Neural cell (in vitro differentiated cells): ENCODE data around the gene GNRH2. TPM values are rescaled to one million over a fixed set of nuclear protein-coding genes. Genes with fewer than 3 reads are reported as not detected.
"Not testable (repeated sequence)": the region's sequence is repeated elsewhere in the genome, so short reads cannot be mapped to it uniquely, and the experiment has no call there.

Experiments
- H2AFZ ChIP-seq: fragments of 200-600, 300-800 bp; sonication (generic), shearing (Covaris generic); 2 replicates; pipeline ENCODE4 v1.6.0; 2014; ENCODE audit warnings: low read depth, mild to moderate bottlenecking, antibody characterized with exemption, low read length, moderate library complexity
- H3F3A ChIP-seq: fragments of 200-600 bp; shearing (Covaris generic); 2 replicates; pipeline ENCODE4 v1.6.1; 2016; ENCODE audit warnings: mild to moderate bottlenecking, moderate library complexity, mixed read lengths, antibody characterized with exemption, low read length; ENCODE audit not compliant: insufficient read depth, poor library complexity, severe bottlenecking
- H3K27ac ChIP-seq: fragments of 200-600, 300-800 bp; sonication (generic), shearing (Covaris generic); 2 replicates; pipeline ENCODE4 v1.5.1; 2014; ENCODE audit warnings: mild to moderate bottlenecking, low read length, moderate library complexity
- H3K27me3 ChIP-seq: fragments of 300-800, 200-600 bp; sonication (generic), shearing (Covaris generic); 2 replicates; pipeline ENCODE4 v1.6.0; 2014; ENCODE audit warnings: mild to moderate bottlenecking, low read depth, low read length, moderate library complexity; ENCODE audit not compliant: insufficient read depth
- H3K36me3 ChIP-seq: fragments of 300-800, 200-600 bp; sonication (generic), shearing (Covaris generic); 2 replicates; pipeline ENCODE4 v1.5.1; 2014; ENCODE audit warnings: mild to moderate bottlenecking, antibody characterized with exemption, low read length, moderate library complexity; ENCODE audit not compliant: insufficient read depth
- H3K4me2 ChIP-seq: fragments of 300-800, 200-600 bp; sonication (generic), shearing (Covaris generic); 2 replicates; pipeline ENCODE4 v1.6.0; 2014; ENCODE audit warnings: mild to moderate bottlenecking, low read length
- H3K4me3 ChIP-seq: fragments of 300-800, 200-600 bp; sonication (generic), shearing (Covaris generic); 2 replicates; pipeline ENCODE4 v1.5.1; 2014; ENCODE audit warnings: mild to moderate bottlenecking, low read length, moderate library complexity
- H3K79me2 ChIP-seq: fragments of 200-600 bp; shearing (Covaris generic); replicated peaks from 2 replicates; pipeline ENCODE4 v1.6.0; 2014; ENCODE audit warnings: mild to moderate bottlenecking, low read length, moderate library complexity; ENCODE audit not compliant: insufficient read depth
- H3K9ac ChIP-seq: fragments of 300-800, 200-600 bp; sonication (generic), shearing (Covaris generic); 2 replicates; pipeline ENCODE4 v1.6.1; 2016; ENCODE audit warnings: mild to moderate bottlenecking, low read length, mixed read lengths
- H3K9me2 ChIP-seq: fragments of 200-600 bp; shearing (Covaris generic); 2 replicates; pipeline ENCODE4 v1.6.1; 2016; ENCODE audit warnings: mild to moderate bottlenecking, low read length, mixed read lengths; ENCODE audit not compliant: insufficient read depth
- H3K9me3 ChIP-seq: fragments of 200-600, 300-800 bp; sonication (generic), shearing (Covaris generic); 2 replicates; pipeline ENCODE4 v1.6.1; 2016; ENCODE audit warnings: mild to moderate bottlenecking, mixed run types, low read length, moderate library complexity, mixed read lengths
- H4K20me1 ChIP-seq: fragments of 200-600 bp; shearing (Covaris generic); 2 replicates; pipeline ENCODE4 v1.6.1; 2016; ENCODE audit warnings: mild to moderate bottlenecking, mixed run types; ENCODE audit not compliant: insufficient read depth
- EP300 ChIP-seq: fragments of 450-650 bp; conservative IDR thresholded peaks from 2 replicates; pipeline ENCODE4 v1.6.1; 2014; ENCODE audit warnings: antibody characterized with exemption, mild to moderate bottlenecking, moderate library complexity; ENCODE audit not compliant: poor library complexity, severe bottlenecking
- EZH2 ChIP-seq: fragments of 200-600, 300-800 bp; shearing (Covaris generic), sonication (generic); IDR thresholded peaks from 2 replicates; pipeline ENCODE4 v1.6.1; 2014; ENCODE audit warnings: antibody characterized with exemption, low read length, borderline replicate concordance, mild to moderate bottlenecking; ENCODE audit not compliant: insufficient read depth, poor library complexity, severe bottlenecking
- RAD21 ChIP-seq: fragments of 450-650 bp; conservative IDR thresholded peaks from 2 replicates; pipeline ENCODE4 v1.6.1; 2014; ENCODE audit warnings: antibody characterized with exemption, mild to moderate bottlenecking, moderate library complexity
- REST ChIP-seq: IDR thresholded peaks from 2 replicates; pipeline ENCODE4 v1.6.1; 2012; ENCODE audit warnings: borderline replicate concordance
- SMC3 ChIP-seq: fragments of 450-650 bp; conservative IDR thresholded peaks from 2 replicates; pipeline ENCODE4 v1.6.1; 2014; ENCODE audit warnings: antibody characterized with exemption, mild to moderate bottlenecking, moderate library complexity; ENCODE audit not compliant: poor library complexity
- polyA plus RNA-seq: library from polyadenylated mRNA; depleted of rRNA; stranded (reverse); fragments of >200 nt; gene quantifications from 2 replicates; pipeline ENCODE4 v1.2.3, GENCODE V29; 2014

GNRH2 gene
- polyA plus RNA-seq, 1 donor from 2014 or later, result 1.9 TPM

- not testable (repeated sequence) for H4K20me1 ChIP-seq, H3K4me2 ChIP-seq, H3K9ac ChIP-seq, H3K4me3 ChIP-seq, H3K9me3 ChIP-seq, H3K9me2 ChIP-seq, H3K27ac ChIP-seq, H2AFZ ChIP-seq, H3K36me3 ChIP-seq, H3F3A ChIP-seq, H3K27me3 ChIP-seq, H3K79me2 ChIP-seq
These were observed 28.1 kb upstream of the GNRH2 start for GRCh38 chr20:3015302-3015701.

- H3K27ac ChIP-seq, result no peak overlapping the region
- H3F3A ChIP-seq, result no peaks in the 10 kb centered on the region
- H3K9me2 ChIP-seq, result no peaks in the 10 kb centered on the region
- H2AFZ ChIP-seq, result no peak overlapping the region
- H3K9ac ChIP-seq, result no peak overlapping the region
- H3K36me3 ChIP-seq, result peaks cover 7% of the 10 kb centered on the region
- no peaks in the 10 kb centered on the region for H3K9me3 ChIP-seq
- H3K4me2 ChIP-seq, result no peak overlapping the region
- TF ChIP-seq SMC3 (no peak), EP300 (no peak)
- H3K27me3 ChIP-seq, result no peaks in the 10 kb centered on the region
- H4K20me1 ChIP-seq, result no peaks in the 10 kb centered on the region
- H3K4me3 ChIP-seq, result no peak overlapping the region
- H3K79me2 ChIP-seq, result no peaks in the 10 kb centered on the region
These were observed 22.1 kb upstream of the GNRH2 start for GRCh38 chr20:3021327-3021726.

GRCh38 chr20:3021777-3022176 is 21.6 kb upstream of the GNRH2 start:
- Histone ChIP-seq H3K79me2 (no peaks in the 10 kb centered on the region), H3F3A (no peaks in the 10 kb centered on the region), H3K27ac (no peak overlapping the region), H3K4me3 (no peak overlapping the region), H2AFZ (no peak overlapping the region), H3K9me2 (no peaks in the 10 kb centered on the region), H3K36me3 (peaks cover 7% of the 10 kb centered on the region), H3K4me2 (no peak overlapping the region), H4K20me1 (no peaks in the 10 kb centered on the region), H3K27me3 (no peaks in the 10 kb centered on the region), H3K9me3 (no peaks in the 10 kb centered on the region), H3K9ac (no peak overlapping the region)
- TF ChIP-seq EP300 (no peak), REST (no peak), RAD21 (no peak), EZH2 (no peak)

GRCh38 chr20:3022559-3023490 is 20.6 kb upstream of the GNRH2 start:
- not testable (repeated sequence) for H3K79me2 ChIP-seq, H4K20me1 ChIP-seq, H3F3A ChIP-seq, H3K9me3 ChIP-seq, H3K27ac ChIP-seq, H3K9ac ChIP-seq, H3K4me2 ChIP-seq, H3K27me3 ChIP-seq, H3K9me2 ChIP-seq, H2AFZ ChIP-seq, H3K4me3 ChIP-seq, H3K36me3 ChIP-seq
